ENCODE measurements around the gene CEMP1. TPM values are rescaled to one million over a fixed set of nuclear protein-coding genes. Genes with fewer than 3 reads are reported as not detected.
"Not testable (repeated sequence)": the region's sequence is repeated elsewhere in the genome, so short reads cannot be mapped to it uniquely, and the experiment has no call there.

The CEMP1 gene
- total RNA-seq, 1 donor from 2014 or later = 0.62 TPM

DNA sequence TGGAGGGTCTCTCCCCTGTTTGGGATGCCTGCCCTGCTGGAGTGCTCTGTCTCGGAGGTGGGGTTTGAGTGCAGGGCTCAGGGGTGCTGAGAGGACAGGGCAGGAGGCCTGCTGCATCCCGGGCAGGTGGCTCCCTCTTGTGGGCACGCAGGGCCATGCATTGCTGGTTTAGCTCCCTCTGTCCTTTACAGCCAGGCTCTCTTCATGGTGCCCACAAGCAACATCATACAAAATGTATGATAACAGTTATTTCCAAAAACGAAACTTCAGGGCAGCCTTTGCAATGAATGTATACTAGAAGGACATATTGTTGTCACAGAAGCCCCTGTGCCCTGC, 29.6 kb upstream of the CEMP1 start:
- H3K36me3 Mint-ChIP-seq (ENCODE audit: insufficient read depth); H3K27me3 Mint-ChIP-seq; H3K27ac Mint-ChIP-seq; H3K4me1 Mint-ChIP-seq (ENCODE audit: low read depth); H3K9me3 Mint-ChIP-seq (ENCODE audit: low read depth); H3K4me3 Mint-ChIP-seq (ENCODE audit: low read depth): not testable (repeated sequence)
- DNase-seq (ENCODE audit: low spot score, unreplicated experiment) = peak; percentile 51
- peak; percentile 57 for TF ChIP-seq CTCF (IDR thresholded peaks at IDR 0.05; ENCODE audit: unreplicated experiment)

- not testable (repeated sequence) for H3K27me3 Mint-ChIP-seq; H3K9me3 Mint-ChIP-seq (ENCODE audit: low read depth); H3K4me3 Mint-ChIP-seq (ENCODE audit: low read depth); H3K4me1 Mint-ChIP-seq (ENCODE audit: low read depth); H3K36me3 Mint-ChIP-seq (ENCODE audit: insufficient read depth); H3K27ac Mint-ChIP-seq; DNase-seq (ENCODE audit: low spot score, unreplicated experiment)
Measured at GRCh38 chr16:2560131-2560797, 29.1 kb upstream of the CEMP1 start.

DNA sequence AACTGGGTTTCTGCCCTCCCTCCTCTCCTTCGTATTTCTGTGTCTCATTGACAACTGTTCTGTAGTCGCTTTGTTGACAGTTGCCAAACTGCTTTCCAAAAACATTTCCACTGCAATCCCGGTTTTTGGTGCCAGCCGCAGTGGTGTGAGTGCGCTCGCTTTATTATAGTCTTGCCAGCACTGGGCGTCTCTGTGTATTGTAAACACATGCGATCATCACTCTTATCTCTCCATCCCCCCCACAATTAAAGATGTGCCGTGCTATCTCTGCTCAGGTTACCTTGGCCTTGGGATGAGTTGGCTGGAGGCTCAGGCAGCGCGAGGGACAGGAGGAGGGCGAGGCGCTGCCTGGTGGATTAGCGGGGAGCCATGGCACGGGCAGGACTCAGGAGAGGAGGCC, 25.9 kb upstream of the CEMP1 start:
- not testable (repeated sequence) for H3K4me1 Mint-ChIP-seq (ENCODE audit: low read depth); H3K4me3 Mint-ChIP-seq (ENCODE audit: low read depth); H3K27me3 Mint-ChIP-seq; H3K27ac Mint-ChIP-seq; DNase-seq (ENCODE audit: low spot score, unreplicated experiment); H3K36me3 Mint-ChIP-seq (ENCODE audit: insufficient read depth); H3K9me3 Mint-ChIP-seq (ENCODE audit: low read depth)

- not testable (repeated sequence) for H3K36me3 Mint-ChIP-seq (ENCODE audit: insufficient read depth); DNase-seq (ENCODE audit: low spot score, unreplicated experiment); H3K27ac Mint-ChIP-seq; H3K9me3 Mint-ChIP-seq (ENCODE audit: low read depth); H3K4me3 Mint-ChIP-seq (ENCODE audit: low read depth); H3K4me1 Mint-ChIP-seq (ENCODE audit: low read depth); H3K27me3 Mint-ChIP-seq
Measured at GRCh38 chr16:2554709-2555425, 23.7 kb upstream of the CEMP1 start.

DNA sequence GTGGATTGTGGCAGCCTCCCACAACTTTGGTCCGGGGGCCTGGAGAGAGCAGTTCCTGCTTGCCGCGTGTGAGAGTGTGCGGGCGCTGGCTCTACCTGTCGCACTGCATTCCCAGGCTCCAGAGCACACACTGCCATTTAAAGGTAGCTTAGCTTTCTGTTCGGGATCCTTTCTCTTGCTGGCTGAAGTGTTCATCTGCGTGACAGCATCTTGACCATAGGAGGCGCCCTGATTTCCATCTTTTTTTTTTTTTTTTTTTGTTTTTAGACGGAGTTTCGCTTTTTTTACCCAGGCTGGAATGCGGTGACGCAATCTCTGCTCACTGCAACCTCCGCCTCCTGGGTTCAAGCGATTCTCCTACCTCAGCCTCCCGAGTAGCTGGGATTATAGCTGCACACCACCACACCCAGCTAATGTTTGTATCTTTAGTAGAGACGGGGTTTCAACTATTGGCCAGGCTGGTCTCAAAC, 20.2 kb upstream of the CEMP1 start:
- TF ChIP-seq CTCF (IDR thresholded peaks at IDR 0.05; ENCODE audit: unreplicated experiment) = peak; percentile 55
- H3K9me3 Mint-ChIP-seq (ENCODE audit: low read depth); DNase-seq (ENCODE audit: low spot score, unreplicated experiment); H3K4me1 Mint-ChIP-seq (ENCODE audit: low read depth); H3K4me3 Mint-ChIP-seq (ENCODE audit: low read depth); H3K36me3 Mint-ChIP-seq (ENCODE audit: insufficient read depth); H3K27me3 Mint-ChIP-seq: not testable (repeated sequence)
- peak overlapping the region; percentile 85 for H3K27ac Mint-ChIP-seq

GRCh38 chr16:2550283-2550878, 19.2 kb upstream of the CEMP1 start:
- DNase-seq (ENCODE audit: low spot score, unreplicated experiment); H3K9me3 Mint-ChIP-seq (ENCODE audit: low read depth); H3K4me3 Mint-ChIP-seq (ENCODE audit: low read depth); H3K4me1 Mint-ChIP-seq (ENCODE audit: low read depth); H3K36me3 Mint-ChIP-seq (ENCODE audit: insufficient read depth); H3K27ac Mint-ChIP-seq; H3K27me3 Mint-ChIP-seq: not testable (repeated sequence)

- not testable (repeated sequence) for H3K36me3 Mint-ChIP-seq (ENCODE audit: insufficient read depth); DNase-seq (ENCODE audit: low spot score, unreplicated experiment); H3K27me3 Mint-ChIP-seq; H3K9me3 Mint-ChIP-seq (ENCODE audit: low read depth); H3K4me1 Mint-ChIP-seq (ENCODE audit: low read depth); H3K27ac Mint-ChIP-seq; H3K4me3 Mint-ChIP-seq (ENCODE audit: low read depth)
Measured at GRCh38 chr16:2543771-2544170, 12.6 kb upstream of the CEMP1 start.

DNA sequence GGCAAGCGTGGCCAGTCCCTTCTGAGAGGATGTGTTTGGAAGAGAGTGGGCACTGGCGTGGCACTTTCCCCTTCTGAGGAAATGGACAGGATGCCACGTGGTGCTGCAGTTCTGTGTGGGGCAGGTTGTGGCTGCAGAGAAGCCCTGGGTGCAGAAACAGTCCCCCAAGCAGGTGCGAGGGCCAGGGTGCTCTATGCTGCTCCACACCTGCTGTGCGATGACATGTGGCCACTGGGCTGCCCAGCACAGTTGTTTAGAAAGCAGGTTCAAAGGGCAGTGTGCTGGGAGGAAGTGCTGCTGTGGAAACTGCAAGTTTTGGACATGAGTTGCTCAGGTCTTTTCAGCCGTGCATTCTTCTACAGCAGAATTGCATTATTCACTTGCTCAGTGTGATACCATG, 10.2 kb upstream of the CEMP1 start:
- H3K4me1 Mint-ChIP-seq (ENCODE audit: low read depth); H3K36me3 Mint-ChIP-seq (ENCODE audit: insufficient read depth); DNase-seq (ENCODE audit: low spot score, unreplicated experiment); H3K27me3 Mint-ChIP-seq; H3K4me3 Mint-ChIP-seq (ENCODE audit: low read depth); H3K27ac Mint-ChIP-seq; H3K9me3 Mint-ChIP-seq (ENCODE audit: low read depth): not testable (repeated sequence)

DNA sequence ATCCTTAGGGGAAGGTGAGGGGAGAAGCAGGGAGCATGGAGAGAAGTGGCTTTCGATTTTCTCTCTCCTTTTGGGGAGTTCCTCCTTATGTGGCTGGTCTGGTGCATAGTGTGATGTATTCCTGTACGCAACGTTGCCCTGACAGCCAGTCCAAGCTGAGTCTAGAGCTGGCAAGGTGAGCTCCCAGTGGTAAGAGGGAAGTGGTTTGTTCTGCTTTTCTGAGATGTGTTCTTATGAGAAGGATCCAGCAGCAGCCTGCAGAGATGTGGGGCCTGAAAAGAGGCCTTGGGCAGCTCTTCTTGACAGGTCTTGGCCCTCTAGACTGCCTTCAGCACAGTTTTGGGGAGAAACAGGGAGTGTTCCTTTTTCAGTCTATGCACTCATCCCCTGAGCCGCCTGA, 9.7 kb upstream of the CEMP1 start:
- peak overlapping the region; percentile 62 for H3K27ac Mint-ChIP-seq
- DNase-seq (ENCODE audit: low spot score, unreplicated experiment); H3K4me1 Mint-ChIP-seq (ENCODE audit: low read depth); H3K27me3 Mint-ChIP-seq; H3K9me3 Mint-ChIP-seq (ENCODE audit: low read depth); H3K36me3 Mint-ChIP-seq (ENCODE audit: insufficient read depth); H3K4me3 Mint-ChIP-seq (ENCODE audit: low read depth): not testable (repeated sequence)

Data from progenitor cell of endocrine pancreas (in vitro differentiated cells).